HFFc6 (cell line): ENCODE measurements around the gene PPIB. TPM values are rescaled to one million over a fixed set of nuclear protein-coding genes. Genes with fewer than 3 reads are reported as not detected.
"Not testable (repeated sequence)": the region's sequence is repeated elsewhere in the genome, so short reads cannot be mapped to it uniquely, and the experiment has no call there.

ENCODE experiments used
- DNase-seq: peaks from one replicate; pipeline ENCODE4 v3.0.0-alpha.2; 2018
- H3K27ac Mint-ChIP-seq: 2 replicates; pipeline ENCODE4 v1.8.0; 2020; ENCODE audit warnings: mild to moderate bottlenecking, mixed read lengths
- H3K27me3 Mint-ChIP-seq: 2 replicates; pipeline ENCODE4 v1.8.0; 2021; ENCODE audit warnings: mild to moderate bottlenecking, moderate library complexity, mixed read lengths; ENCODE audit not compliant: insufficient read depth
- H3K36me3 Mint-ChIP-seq: 2 replicates; pipeline ENCODE4 v1.8.0; 2021; ENCODE audit warnings: low read depth, mixed read lengths
- H3K4me1 Mint-ChIP-seq: 2 replicates; pipeline ENCODE4 v1.8.0; 2020; ENCODE audit warnings: low read depth, mixed read lengths
- H3K4me3 Mint-ChIP-seq: 2 replicates; pipeline ENCODE4 v1.8.0; 2020; ENCODE audit warnings: mild to moderate bottlenecking, moderate library complexity, mixed read lengths
- H3K9me3 Mint-ChIP-seq: 2 replicates; pipeline ENCODE4 v1.8.0; 2020; ENCODE audit warnings: mild to moderate bottlenecking, mixed read lengths
- total RNA-seq, 6 experiments: library from RNA; stranded (reverse); fragmentation: NEBNext Ultra II Directional; extraction: Animal tissue kit (Norgen Biotek cat#: 25700); gene quantifications; 2 replicates in 1 of 6; 3 replicates in 5 of 6; pipeline ENCODE4 v1.2.3, GENCODE V29; 2021
- TF ChIP-seq, protein P1 (sequence below): fragments of 200-600 bp; sonication (generic); IDR thresholded peaks from 2 replicates; pipeline ENCODE4 v1.5.0; 2021; ENCODE audit warnings: antibody characterized with exemption, mild to moderate bottlenecking

Gene PPIB
- total RNA-seq, 6 experiments from 2014 or later = 1,000 to 1,254 (median 1,048) TPM

- H3K9me3 Mint-ChIP-seq = no peaks in the 10 kb centered on the region
- no peaks in the 10 kb centered on the region for H3K27me3 Mint-ChIP-seq
- peaks cover 36% of the 10 kb centered on the region for H3K36me3 Mint-ChIP-seq
- no peak overlapping the region for H3K4me3 Mint-ChIP-seq
- TF ChIP-seq, protein P1, sequence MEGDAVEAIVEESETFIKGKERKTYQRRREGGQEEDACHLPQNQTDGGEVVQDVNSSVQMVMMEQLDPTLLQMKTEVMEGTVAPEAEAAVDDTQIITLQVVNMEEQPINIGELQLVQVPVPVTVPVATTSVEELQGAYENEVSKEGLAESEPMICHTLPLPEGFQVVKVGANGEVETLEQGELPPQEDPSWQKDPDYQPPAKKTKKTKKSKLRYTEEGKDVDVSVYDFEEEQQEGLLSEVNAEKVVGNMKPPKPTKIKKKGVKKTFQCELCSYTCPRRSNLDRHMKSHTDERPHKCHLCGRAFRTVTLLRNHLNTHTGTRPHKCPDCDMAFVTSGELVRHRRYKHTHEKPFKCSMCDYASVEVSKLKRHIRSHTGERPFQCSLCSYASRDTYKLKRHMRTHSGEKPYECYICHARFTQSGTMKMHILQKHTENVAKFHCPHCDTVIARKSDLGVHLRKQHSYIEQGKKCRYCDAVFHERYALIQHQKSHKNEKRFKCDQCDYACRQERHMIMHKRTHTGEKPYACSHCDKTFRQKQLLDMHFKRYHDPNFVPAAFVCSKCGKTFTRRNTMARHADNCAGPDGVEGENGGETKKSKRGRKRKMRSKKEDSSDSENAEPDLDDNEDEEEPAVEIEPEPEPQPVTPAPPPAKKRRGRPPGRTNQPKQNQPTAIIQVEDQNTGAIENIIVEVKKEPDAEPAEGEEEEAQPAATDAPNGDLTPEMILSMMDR = no peak
- DNase-seq = no peak
- no peaks in the 10 kb centered on the region for H3K4me1 Mint-ChIP-seq
- H3K27ac Mint-ChIP-seq = no peak overlapping the region
Observed at GRCh38 chr15:64125978-64126377, 36.8 kb downstream of the PPIB start.

DNA sequence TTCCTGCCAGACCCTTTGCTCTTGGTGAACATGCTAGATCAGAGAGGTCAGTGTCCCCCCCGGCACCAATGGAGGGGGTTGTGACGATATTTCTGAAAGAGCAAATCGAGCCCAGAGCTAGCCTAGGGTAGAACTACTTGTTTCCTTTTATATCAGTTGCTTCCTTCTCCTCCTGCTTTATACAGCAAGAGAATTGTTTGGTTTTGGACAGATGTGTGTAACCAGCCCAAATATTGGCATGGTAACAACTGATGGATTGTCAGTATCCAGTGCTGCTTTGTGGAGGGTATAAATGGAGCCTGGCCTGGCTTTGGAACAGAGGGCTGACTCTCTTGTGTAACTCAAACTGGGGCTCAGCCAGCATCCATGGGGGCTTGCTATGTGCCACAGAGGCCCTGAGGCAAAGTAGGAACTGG lies 39.9 kb downstream of the PPIB start:
- no peak overlapping the region for H3K27ac Mint-ChIP-seq
- H3K4me1 Mint-ChIP-seq = no peaks in the 10 kb centered on the region
- H3K27me3 Mint-ChIP-seq = no peaks in the 10 kb centered on the region
- peaks cover 32% of the 10 kb centered on the region for H3K36me3 Mint-ChIP-seq
- no peaks in the 10 kb centered on the region for H3K9me3 Mint-ChIP-seq
- DNase-seq = no peak
- H3K4me3 Mint-ChIP-seq = no peak overlapping the region
- TF ChIP-seq, protein P1 = no peak

GRCh38 chr15:64122444-64122843 lies 40.4 kb downstream of the PPIB start:
- H3K27me3 Mint-ChIP-seq = no peaks in the 10 kb centered on the region
- H3K4me3 Mint-ChIP-seq = no peak overlapping the region
- TF ChIP-seq, protein P1 = no peak
- no peaks in the 10 kb centered on the region for H3K9me3 Mint-ChIP-seq
- H3K4me1 Mint-ChIP-seq = no peaks in the 10 kb centered on the region
- no peak overlapping the region for H3K27ac Mint-ChIP-seq
- DNase-seq = no peak
- peaks cover 31% of the 10 kb centered on the region for H3K36me3 Mint-ChIP-seq

- TF ChIP-seq, protein P1 = no peak
Observed at GRCh38 chr15:64121614-64122013, 41.2 kb downstream of the PPIB start.

DNA sequence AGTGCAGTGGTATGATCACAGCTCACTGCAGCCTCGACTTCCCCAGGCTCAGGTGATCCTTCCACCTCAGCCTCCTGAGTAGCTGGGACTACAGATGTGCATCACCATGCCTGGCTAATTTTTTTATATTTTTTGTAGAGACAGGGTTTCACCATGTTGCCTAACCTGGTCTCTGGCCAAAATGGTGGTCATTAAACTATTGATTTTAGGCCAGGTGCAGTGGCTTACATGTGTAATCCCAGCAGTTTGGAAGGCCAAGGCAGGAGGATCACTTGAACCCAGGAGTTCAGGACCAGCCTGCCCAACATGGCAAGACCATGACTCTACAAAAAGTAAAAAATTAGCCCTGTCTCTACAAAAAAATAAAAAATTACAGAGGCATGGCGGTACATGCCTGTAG lies 42.5 kb downstream of the PPIB start:
- not testable (repeated sequence) for H3K27me3 Mint-ChIP-seq, H3K4me1 Mint-ChIP-seq, H3K4me3 Mint-ChIP-seq, H3K27ac Mint-ChIP-seq, DNase-seq, H3K9me3 Mint-ChIP-seq
- H3K36me3 Mint-ChIP-seq = peaks cover 26% of the 10 kb centered on the region

More at GRCh38 chr15:64121614-64122013, 41.2 kb downstream of the PPIB start:
- H3K36me3 Mint-ChIP-seq = peaks cover 27% of the 10 kb centered on the region
- H3K4me1 Mint-ChIP-seq = no peaks in the 10 kb centered on the region
- no peaks in the 10 kb centered on the region for H3K27me3 Mint-ChIP-seq
- no peak overlapping the region for H3K27ac Mint-ChIP-seq
- no peak for DNase-seq
- no peaks in the 10 kb centered on the region for H3K9me3 Mint-ChIP-seq
- H3K4me3 Mint-ChIP-seq = no peak overlapping the region

- DNase-seq = no peak
- no peaks in the 10 kb centered on the region for H3K9me3 Mint-ChIP-seq
- H3K27me3 Mint-ChIP-seq = no peaks in the 10 kb centered on the region
- H3K27ac Mint-ChIP-seq = no peak overlapping the region
- H3K4me1 Mint-ChIP-seq = peaks cover 3% of the 10 kb centered on the region
- no peak overlapping the region for H3K4me3 Mint-ChIP-seq
- TF ChIP-seq, protein P1 = no peak
- H3K36me3 Mint-ChIP-seq = peaks cover 27% of the 10 kb centered on the region
Observed at GRCh38 chr15:64117759-64118487, 44.9 kb downstream of the PPIB start.
